Effector memory CD4-positive, alpha-beta T cell (primary cell): Measurements from ENCODE around the gene PCDHGC3.
A peak's percentile ranks its signal among the peaks of the same experiment; 100 is the strongest.

ENCODE experiments used
- DNase-seq, 3 donors: peaks; one replicate each; pipeline ENCODE4 v3.0.0-alpha.2; 2020
- H3K27ac ChIP-seq: 2 replicates; pipeline ENCODE4 v1.7.0; 2013; ENCODE audit warnings: mild to moderate bottlenecking, low read length, moderate library complexity; ENCODE audit not compliant: insufficient read depth, poor library complexity, severe bottlenecking
- H3K27me3 ChIP-seq: replicated peaks from 2 replicates; pipeline ENCODE4 v1.7.0; 2013; ENCODE audit warnings: mild to moderate bottlenecking, low read length; ENCODE audit not compliant: insufficient read depth, control insufficient read depth, poor library complexity, severe bottlenecking
- H3K36me3 ChIP-seq: 2 replicates; pipeline ENCODE4 v1.7.0; 2013; ENCODE audit warnings: mild to moderate bottlenecking, low read length, moderate library complexity; ENCODE audit not compliant: control insufficient read depth, insufficient read depth
- H3K4me1 ChIP-seq: 2 replicates; pipeline ENCODE4 v1.7.0; 2013; ENCODE audit warnings: low read length, mild to moderate bottlenecking; ENCODE audit not compliant: control insufficient read depth, insufficient read depth, poor library complexity, severe bottlenecking
- H3K4me3 ChIP-seq: 2 replicates; pipeline ENCODE4 v1.7.0; 2013; ENCODE audit warnings: low read length, low read depth, mild to moderate bottlenecking; ENCODE audit not compliant: insufficient read depth, poor library complexity, severe bottlenecking
- H3K9me3 ChIP-seq: 2 replicates; pipeline ENCODE4 v1.7.0; 2013; ENCODE audit warnings: mild to moderate bottlenecking, low read length, moderate library complexity; ENCODE audit not compliant: control insufficient read depth

The PCDHGC3 gene

GRCh38 chr5:141440341-141440740 is 35.4 kb upstream of the PCDHGC3 start:
- Histone ChIP-seq H3K27me3 (no peaks in the 10 kb centered on the region), H3K4me1 (no peaks in the 10 kb centered on the region), H3K36me3 (no peaks in the 10 kb centered on the region), H3K27ac (no peak overlapping the region), H3K9me3 (no peaks in the 10 kb centered on the region), H3K4me3 (no peak overlapping the region)
- no peak for DNase-seq

- no peaks in the 10 kb centered on the region for H3K4me1 ChIP-seq
- DNase-seq, result no peak
- H3K4me3 ChIP-seq, result no peak overlapping the region
- H3K27me3 ChIP-seq, result no peaks in the 10 kb centered on the region
- H3K9me3 ChIP-seq, result no peaks in the 10 kb centered on the region
- no peaks in the 10 kb centered on the region for H3K36me3 ChIP-seq
- no peak overlapping the region for H3K27ac ChIP-seq
Observed at GRCh38 chr5:141441571-141442170, 34.1 kb upstream of the PCDHGC3 start.

- DNase-seq, result no peak
- H3K4me3 ChIP-seq, result no peak overlapping the region
- H3K36me3 ChIP-seq, result no peaks in the 10 kb centered on the region
- no peaks in the 10 kb centered on the region for H3K27me3 ChIP-seq
- no peaks in the 10 kb centered on the region for H3K4me1 ChIP-seq
- no peak overlapping the region for H3K27ac ChIP-seq
- no peaks in the 10 kb centered on the region for H3K9me3 ChIP-seq
Observed at GRCh38 chr5:141465351-141465750, 10.4 kb upstream of the PCDHGC3 start.

GRCh38 chr5:141476132-141476911 is 556 bp downstream of the PCDHGC3 start:
- Histone ChIP-seq H3K27ac (no peak overlapping the region), H3K27me3 (peaks cover 26% of the 10 kb centered on the region), H3K4me3 (peak overlapping the region; percentile 54), H3K4me1 (peaks cover 9% of the 10 kb centered on the region), H3K36me3 (no peaks in the 10 kb centered on the region), H3K9me3 (no peaks in the 10 kb centered on the region)
- no peak for DNase-seq

- Histone ChIP-seq H3K27ac (no peak overlapping the region), H3K4me3 (peak overlapping the region; percentile 54), H3K4me1 (peaks cover 9% of the 10 kb centered on the region), H3K27me3 (peaks cover 26% of the 10 kb centered on the region), H3K9me3 (no peaks in the 10 kb centered on the region), H3K36me3 (no peaks in the 10 kb centered on the region)
- DNase-seq, result no peak
Observed at GRCh38 chr5:141477044-141477575, 1.3 kb downstream of the PCDHGC3 start.

- peaks cover 26% of the 10 kb centered on the region for H3K27me3 ChIP-seq
- no peak overlapping the region for H3K4me3 ChIP-seq
- no peaks in the 10 kb centered on the region for H3K36me3 ChIP-seq
- no peaks in the 10 kb centered on the region for H3K9me3 ChIP-seq
- no peak for DNase-seq
- H3K4me1 ChIP-seq, result peaks cover 9% of the 10 kb centered on the region
- no peak overlapping the region for H3K27ac ChIP-seq
Observed at GRCh38 chr5:141477815-141478214, 2.0 kb downstream of the PCDHGC3 start.

GRCh38 chr5:141478321-141478945 is 2.7 kb downstream of the PCDHGC3 start:
- Histone ChIP-seq H3K27me3 (peaks cover 26% of the 10 kb centered on the region), H3K9me3 (no peaks in the 10 kb centered on the region), H3K36me3 (no peaks in the 10 kb centered on the region), H3K4me3 (no peak overlapping the region), H3K27ac (no peak overlapping the region), H3K4me1 (peaks cover 9% of the 10 kb centered on the region)
- DNase-seq, result no peak

GRCh38 chr5:141479776-141480175 is 4.0 kb downstream of the PCDHGC3 start:
- H3K9me3 ChIP-seq, result no peaks in the 10 kb centered on the region
- no peak for DNase-seq
- no peaks in the 10 kb centered on the region for H3K36me3 ChIP-seq
- no peak overlapping the region for H3K27ac ChIP-seq
- peaks cover 33% of the 10 kb centered on the region for H3K27me3 ChIP-seq
- H3K4me1 ChIP-seq, result peaks cover 11% of the 10 kb centered on the region
- no peak overlapping the region for H3K4me3 ChIP-seq

GRCh38 chr5:141483902-141484301 is 8.1 kb downstream of the PCDHGC3 start:
- DNase-seq, result no peak
- Histone ChIP-seq H3K36me3 (no peaks in the 10 kb centered on the region), H3K4me3 (no peak overlapping the region), H3K27ac (no peak overlapping the region), H3K9me3 (no peaks in the 10 kb centered on the region), H3K27me3 (peaks cover 30% of the 10 kb centered on the region), H3K4me1 (peaks cover 9% of the 10 kb centered on the region)

- H3K27me3 ChIP-seq, result peaks cover 30% of the 10 kb centered on the region
- no peak overlapping the region for H3K27ac ChIP-seq
- H3K9me3 ChIP-seq, result no peaks in the 10 kb centered on the region
- no peak for DNase-seq
- peaks cover 9% of the 10 kb centered on the region for H3K4me1 ChIP-seq
- H3K4me3 ChIP-seq, result no peak overlapping the region
- H3K36me3 ChIP-seq, result no peaks in the 10 kb centered on the region
Observed at GRCh38 chr5:141484310-141484640, 8.5 kb downstream of the PCDHGC3 start.
